ENCODE measurements around the gene APOBR. TPM values are rescaled to one million over a fixed set of nuclear protein-coding genes. Genes with fewer than 3 reads are reported as not detected.
"Not testable (repeated sequence)": the region's sequence is repeated elsewhere in the genome, so short reads cannot be mapped to it uniquely, and the experiment has no call there.

The APOBR gene
- total and polyA plus RNA-seq, 8 donors = 0.83 to 86.9 (median 1.1) TPM; not detected in 2

DNA sequence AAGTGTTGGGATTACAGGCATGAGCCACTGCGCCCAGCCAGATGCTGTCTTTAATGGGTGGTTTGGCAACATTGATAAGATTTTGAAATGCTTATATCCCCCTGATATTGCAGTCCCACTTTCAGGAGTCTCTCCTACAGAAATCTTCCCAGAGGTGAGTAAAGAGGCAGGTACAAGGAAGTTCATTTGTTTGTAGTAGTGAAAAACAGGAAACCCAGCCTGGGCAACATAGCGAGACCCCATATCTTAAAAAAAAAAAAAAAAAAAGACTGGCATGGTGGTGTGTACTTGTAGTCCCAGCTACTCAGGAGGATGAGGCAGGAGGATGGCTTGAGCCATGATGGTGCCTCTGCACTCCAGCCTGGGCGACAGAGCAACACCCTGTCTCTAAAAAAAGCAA is 50.6 kb downstream of the APOBR start:
- WGBS, 5 donors = 80 to 84% (median 81%) methylated on average over 3 of the region's 3 CpGs
- Histone ChIP-seq H3K9me3 (no peaks in the 10 kb centered on the region), H3K27me3 (peaks cover 0 to 7% (median 0%) of the 10 kb centered on the region in 3 donors), H3K4me1 (peaks cover 0 to 29% (median 12%) of the 10 kb centered on the region in 4 donors), H3K36me3 (no peaks in the 10 kb centered on the region), H3K4me3 (no peak overlapping the region), H3K27ac (no peak overlapping the region)
- no peak for DNase-seq
- intact Hi-C loops (cut with DNase I; ENCODE audit: low total_unique reads) = no loop called here
- TF ChIP-seq POLR2A (IDR thresholded peaks at IDR 0.05) (no peak), POLR2AphosphoS5 (IDR thresholded peaks at IDR 0.05) (no peak), EP300 (IDR thresholded peaks at IDR 0.05) (no peak)
- TF ChIP-seq, protein P1, sequence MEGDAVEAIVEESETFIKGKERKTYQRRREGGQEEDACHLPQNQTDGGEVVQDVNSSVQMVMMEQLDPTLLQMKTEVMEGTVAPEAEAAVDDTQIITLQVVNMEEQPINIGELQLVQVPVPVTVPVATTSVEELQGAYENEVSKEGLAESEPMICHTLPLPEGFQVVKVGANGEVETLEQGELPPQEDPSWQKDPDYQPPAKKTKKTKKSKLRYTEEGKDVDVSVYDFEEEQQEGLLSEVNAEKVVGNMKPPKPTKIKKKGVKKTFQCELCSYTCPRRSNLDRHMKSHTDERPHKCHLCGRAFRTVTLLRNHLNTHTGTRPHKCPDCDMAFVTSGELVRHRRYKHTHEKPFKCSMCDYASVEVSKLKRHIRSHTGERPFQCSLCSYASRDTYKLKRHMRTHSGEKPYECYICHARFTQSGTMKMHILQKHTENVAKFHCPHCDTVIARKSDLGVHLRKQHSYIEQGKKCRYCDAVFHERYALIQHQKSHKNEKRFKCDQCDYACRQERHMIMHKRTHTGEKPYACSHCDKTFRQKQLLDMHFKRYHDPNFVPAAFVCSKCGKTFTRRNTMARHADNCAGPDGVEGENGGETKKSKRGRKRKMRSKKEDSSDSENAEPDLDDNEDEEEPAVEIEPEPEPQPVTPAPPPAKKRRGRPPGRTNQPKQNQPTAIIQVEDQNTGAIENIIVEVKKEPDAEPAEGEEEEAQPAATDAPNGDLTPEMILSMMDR (IDR thresholded peaks at IDR 0.05) = no peak

DNA sequence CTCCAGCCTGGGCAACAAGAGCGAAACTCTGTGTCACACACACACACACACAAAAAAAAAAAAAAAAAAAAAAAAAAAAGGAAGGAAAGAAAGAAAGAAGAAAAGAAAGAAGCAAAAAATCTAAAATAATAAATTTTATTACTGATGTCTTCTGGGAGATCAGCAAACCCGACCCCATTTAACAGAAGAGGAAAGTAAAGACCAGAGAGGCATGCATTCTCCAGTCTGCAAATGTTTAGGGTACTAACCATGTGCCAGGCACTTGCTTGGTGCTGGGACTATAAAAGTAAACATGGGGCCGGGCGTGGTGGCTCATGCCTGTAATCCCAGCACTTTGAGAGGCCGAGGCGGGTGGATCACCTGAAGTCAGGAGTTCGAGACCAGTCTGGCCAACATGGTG is 51.5 kb downstream of the APOBR start:
- H3K27ac ChIP-seq; H3K4me3 ChIP-seq; H3K27me3 ChIP-seq; intact Hi-C loops (cut with DNase I; ENCODE audit: low total_unique reads); H3K9me3 ChIP-seq; H3K36me3 ChIP-seq; DNase-seq: not testable (repeated sequence)
- peaks cover 0 to 22% (median 9%) of the 10 kb centered on the region in 4 donors for H3K4me1 ChIP-seq
- 55 to 76% (median 68%) methylated on average over 6 to 7 of the region's 7 CpGs for WGBS, 5 donors

DNA sequence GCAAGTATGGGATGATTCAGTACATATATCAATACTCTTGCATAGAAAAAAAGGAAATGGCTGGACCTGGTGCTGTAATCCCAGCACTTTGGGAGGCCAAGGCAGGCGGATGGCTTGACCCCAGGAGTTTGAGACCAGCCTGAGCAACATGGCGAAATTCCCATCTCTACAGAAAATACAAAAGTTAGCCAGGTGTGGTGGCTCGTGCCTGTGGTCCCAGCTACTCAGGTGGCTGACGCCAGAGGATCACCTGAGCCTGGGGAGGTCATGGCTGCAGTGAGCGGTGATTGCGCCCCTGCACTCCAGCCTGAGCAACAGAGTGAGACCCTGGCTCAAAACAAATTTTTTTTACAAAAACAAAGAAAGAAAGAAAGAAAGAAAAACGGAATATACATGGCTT is 52.2 kb downstream of the APOBR start:
- intact Hi-C loops (cut with DNase I; ENCODE audit: low total_unique reads) = no loop called here
- H3K9me3 ChIP-seq = no peaks in the 10 kb centered on the region
- no peak overlapping the region for H3K27ac ChIP-seq
- no peak for TF ChIP-seq POLR2A (IDR thresholded peaks at IDR 0.05)
- TF ChIP-seq, protein P1 (IDR thresholded peaks at IDR 0.05) = no peak
- TF ChIP-seq EP300 (IDR thresholded peaks at IDR 0.05) = no peak
- TF ChIP-seq POLR2AphosphoS5 (IDR thresholded peaks at IDR 0.05) = no peak
- peaks cover 0 to 7% (median 0%) of the 10 kb centered on the region in 3 donors for H3K27me3 ChIP-seq
- no peaks in the 10 kb centered on the region for H3K36me3 ChIP-seq
- 73 to 85% (median 78%) methylated on average over 6 to 7 of the region's 7 CpGs for WGBS, 5 donors
- peaks cover 0 to 22% (median 9%) of the 10 kb centered on the region in 4 donors for H3K4me1 ChIP-seq
- H3K4me3 ChIP-seq = no peak overlapping the region
- no peak for DNase-seq

DNA sequence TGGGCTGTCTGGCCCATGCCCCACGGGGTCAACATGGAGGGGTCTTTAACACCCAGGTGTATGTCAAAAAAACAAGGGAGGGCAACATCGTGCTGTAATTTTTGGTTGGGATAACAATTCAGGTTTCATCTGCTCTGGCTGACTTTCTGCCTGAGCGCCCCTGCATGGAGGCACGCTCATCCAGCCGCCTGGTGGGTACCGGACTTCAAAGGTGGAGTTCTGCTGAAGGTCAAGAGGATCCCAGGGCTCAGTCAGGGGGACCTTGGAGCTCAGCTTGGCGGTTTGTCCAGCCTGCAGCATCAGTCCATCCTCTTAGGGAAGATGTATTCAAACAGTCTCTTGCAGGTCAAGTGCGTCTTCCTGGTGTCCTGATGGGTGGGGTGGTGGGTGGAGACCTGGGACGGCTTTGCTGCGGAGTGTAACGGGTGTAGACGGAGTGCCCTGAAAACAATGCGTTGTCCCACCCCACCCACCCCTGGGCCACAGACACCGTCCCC is 53.9 kb downstream of the APOBR start:
- DNase-seq = no peak
- intact Hi-C loops (cut with DNase I; ENCODE audit: low total_unique reads) = no loop called here
- TF ChIP-seq EP300 (IDR thresholded peaks at IDR 0.05) (no peak), POLR2A (IDR thresholded peaks at IDR 0.05) (no peak)
- TF ChIP-seq, protein P1 (IDR thresholded peaks at IDR 0.05) = no peak
- H3K4me1 ChIP-seq = peaks cover 2 to 18% (median 6%) of the 10 kb centered on the region in 4 donors
- peaks cover 0 to 7% (median 0%) of the 10 kb centered on the region in 3 donors for H3K27me3 ChIP-seq
- 71 to 81% (median 77%) methylated on average over 11 to 14 of the region's 14 CpGs for WGBS, 5 donors
- H3K4me3 ChIP-seq = no peak overlapping the region
- no peaks in the 10 kb centered on the region for H3K36me3 ChIP-seq
- H3K9me3 ChIP-seq = no peaks in the 10 kb centered on the region
- no peak overlapping the region for H3K27ac ChIP-seq

Other genes with a start within 250 kb of the APOBR start
- gene SBK1, start 202.1 kb upstream of the APOBR start, total RNA-seq = 1 to 10 TPM in 1 of 5 donors, under 1 TPM in 3, not detected in 1; 0.37 to 2.0 (median 0.74) TPM
- under 1 TPM; 0.31 to 0.87 (median 0.63) TPM for gene SBK1, start 202.1 kb upstream of the APOBR start, polyA plus RNA-seq
- 1 to 10 TPM in 2 of 5 donors, not detected in 3; 2.3 to 6.8 TPM for gene NPIPB6, start 131.1 kb upstream of the APOBR start, total RNA-seq
- gene NPIPB6, start 131.1 kb upstream of the APOBR start, polyA plus RNA-seq = 1 to 10 TPM in 1 of 3 donors, not detected in 2; 1.8 TPM
- 100 to 1,000 TPM in 3 of 5 donors, 10 to 100 TPM in 2; 96.0 to 227 (median 110) TPM for gene EIF3CL, start 90.8 kb upstream of the APOBR start, total RNA-seq
- 100 to 1,000 TPM in 1 of 3 donors, 10 to 100 TPM in 2; 63.4 to 101 (median 77.1) TPM for gene EIF3CL, start 90.8 kb upstream of the APOBR start, polyA plus RNA-seq
- gene NPIPB7, start 22.3 kb upstream of the APOBR start, total RNA-seq = not detected
- under 1 TPM in 1 of 3 donors, not detected in 2; 0.28 TPM for gene NPIPB7, start 22.3 kb upstream of the APOBR start, polyA plus RNA-seq
- gene CLN3, start 2.6 kb upstream of the APOBR start, total RNA-seq = 10 to 100 TPM; 10.5 to 55.6 (median 22.8) TPM
- gene CLN3, start 2.6 kb upstream of the APOBR start, polyA plus RNA-seq = 10 to 100 TPM in 2 of 3 donors, 1 to 10 TPM in 1; 6.6 to 25.0 (median 10.8) TPM
- not detected for gene IL27, start 12.2 kb downstream of the APOBR start, total RNA-seq
- gene IL27, start 12.2 kb downstream of the APOBR start, polyA plus RNA-seq = under 1 TPM in 1 of 3 donors, not detected in 2; 0.20 TPM
- gene NUPR1, start 44.3 kb downstream of the APOBR start, total RNA-seq = 100 to 1,000 TPM in 1 of 5 donors, 10 to 100 TPM in 3, 1 to 10 TPM in 1; 4.2 to 251 (median 14.0) TPM
- gene NUPR1, start 44.3 kb downstream of the APOBR start, polyA plus RNA-seq = 100 to 1,000 TPM; 123 to 239 (median 126) TPM
- gene SGF29, start 59.3 kb downstream of the APOBR start, total RNA-seq = 100 to 1,000 TPM in 1 of 5 donors, 10 to 100 TPM in 2, 1 to 10 TPM in 2; 4.3 to 115 (median 12.9) TPM
- 10 to 100 TPM; 32.2 to 52.5 (median 33.7) TPM for gene SGF29, start 59.3 kb downstream of the APOBR start, polyA plus RNA-seq
- under 1 TPM in 3 of 5 donors, not detected in 2; 0.18 to 0.87 (median 0.43) TPM for gene SULT1A2, start 102.4 kb downstream of the APOBR start, total RNA-seq
- 1 to 10 TPM; 1.1 to 2.4 (median 1.5) TPM for gene SULT1A2, start 102.4 kb downstream of the APOBR start, polyA plus RNA-seq
- gene SULT1A1, start 115.4 kb downstream of the APOBR start, total RNA-seq = 10 to 100 TPM in 4 of 5 donors, 1 to 10 TPM in 1; 6.2 to 99.8 (median 66.9) TPM
- gene SULT1A1, start 115.4 kb downstream of the APOBR start, polyA plus RNA-seq = 10 to 100 TPM; 27.7 to 74.8 (median 34.4) TPM
- gene NPIPB8, start 143.4 kb downstream of the APOBR start, total RNA-seq = 1 to 10 TPM in 1 of 5 donors, not detected in 4; 1.0 TPM
- gene NPIPB8, start 143.4 kb downstream of the APOBR start, polyA plus RNA-seq = under 1 TPM in 1 of 3 donors, not detected in 2; 0.08 TPM
- gene EIF3C, start 216.8 kb downstream of the APOBR start, total RNA-seq = 100 to 1,000 TPM; 147 to 878 (median 271) TPM
- gene EIF3C, start 216.8 kb downstream of the APOBR start, polyA plus RNA-seq = 1,000 to 10,000 TPM in 1 of 3 donors, 100 to 1,000 TPM in 2; 590 to 1,037 (median 927) TPM